Osteoblast (primary cell): ENCODE measurements around the gene EMP2. TPM values are rescaled to one million over a fixed set of nuclear protein-coding genes. Genes with fewer than 3 reads are reported as not detected.
A peak's percentile ranks its signal among the peaks of the same experiment; 100 is the strongest.

Source experiments
- DNase-seq: peaks from one replicate; pipeline ENCODE4 v3.0.0; 2011; ENCODE audit warnings: low spot score, mixed read lengths; ENCODE audit not compliant: insufficient read length; ENCODE audit errors: missing footprints
- H2AFZ ChIP-seq: 2 replicates; pipeline ENCODE4 v1.6.0; 2011; ENCODE audit warnings: mild to moderate bottlenecking, low read length
- H3K27ac ChIP-seq: 2 replicates; pipeline ENCODE4 v1.5.1; 2011; ENCODE audit warnings: mild to moderate bottlenecking, low read depth, low read length, moderate library complexity
- H3K27me3 ChIP-seq: 2 replicates; pipeline ENCODE4 v1.6.0; 2012; ENCODE audit warnings: mild to moderate bottlenecking, control low read depth, inconsistent platforms, low read length, moderate library complexity; ENCODE audit not compliant: insufficient read depth
- H3K36me3 ChIP-seq: 2 replicates; pipeline ENCODE4 v1.5.1; 2011; ENCODE audit warnings: mild to moderate bottlenecking, low read length, control low read depth, moderate library complexity; ENCODE audit not compliant: insufficient read depth
- H3K4me1 ChIP-seq: 2 replicates; pipeline ENCODE4 v1.5.1; 2011; ENCODE audit warnings: mild to moderate bottlenecking, low read length, control low read depth, moderate library complexity; ENCODE audit not compliant: insufficient read depth
- H3K4me2 ChIP-seq: 2 replicates; pipeline ENCODE4 v1.6.0; 2011; ENCODE audit warnings: mild to moderate bottlenecking, low read length; ENCODE audit not compliant: insufficient read depth
- H3K4me3 ChIP-seq: fragments of 200-600 bp; sonication (generic); 3 replicates; pipeline ENCODE4 v1.5.1; 2012; ENCODE audit warnings: mild to moderate bottlenecking, low read length, inconsistent platforms; ENCODE audit not compliant: insufficient read depth
- H3K79me2 ChIP-seq: 2 replicates; pipeline ENCODE4 v1.6.0; 2012; ENCODE audit warnings: mild to moderate bottlenecking, low read length, control low read depth, inconsistent platforms; ENCODE audit not compliant: insufficient read depth
- H3K9me3 ChIP-seq: 2 replicates; pipeline ENCODE4 v1.5.1; 2011; ENCODE audit warnings: low read depth, low read length, control low read depth
- H4K20me1 ChIP-seq: 2 replicates; pipeline ENCODE4 v1.6.0; 2012; ENCODE audit warnings: mild to moderate bottlenecking, low read length, control low read depth; ENCODE audit not compliant: insufficient read depth
- CTCF ChIP-seq: IDR thresholded peaks from 2 replicates; pipeline ENCODE4 v1.5.1; 2011; ENCODE audit warnings: mild to moderate bottlenecking, low read depth, low read length, moderate library complexity; ENCODE audit errors: extremely low read depth
- total RNA-seq: library from RNA; depleted of rRNA; stranded (reverse); fragments of >200 nt; gene quantifications from 2 replicates; pipeline ENCODE4 v1.2.3, GENCODE V29; 2012

Gene EMP2
- total RNA-seq, 1 donor, result 31.8 TPM

- Histone ChIP-seq H3K4me1 (peaks cover 55% of the 10 kb centered on the region), H3K27me3 (no peaks in the 10 kb centered on the region), H3K9me3 (no peaks in the 10 kb centered on the region), H3K79me2 (peaks cover 33% of the 10 kb centered on the region), H4K20me1 (peaks cover 6% of the 10 kb centered on the region), H3K4me2 (no peak overlapping the region), H3K4me3 (no peak overlapping the region), H3K36me3 (no peaks in the 10 kb centered on the region), H3K27ac (no peak overlapping the region), H2AFZ (peak overlapping the region; percentile 26)
- TF ChIP-seq CTCF, result no peak
- no peak for DNase-seq
These were observed 1.1 kb upstream of the EMP2 start for GRCh38 chr16:10581507-10581906.

GRCh38 chr16:10580883-10581247, 467 bp upstream of the EMP2 start:
- no peaks in the 10 kb centered on the region for H3K27me3 ChIP-seq
- H4K20me1 ChIP-seq, result peaks cover 6% of the 10 kb centered on the region
- peak overlapping the region; percentile 88 for H3K4me3 ChIP-seq
- H3K79me2 ChIP-seq, result peaks cover 38% of the 10 kb centered on the region
- H3K4me2 ChIP-seq, result peak overlapping the region; percentile 87
- TF ChIP-seq CTCF, result no peak
- peak overlapping the region; percentile 82 for H2AFZ ChIP-seq
- H3K36me3 ChIP-seq, result no peaks in the 10 kb centered on the region
- H3K27ac ChIP-seq, result peak overlapping the region; percentile 52
- peaks cover 58% of the 10 kb centered on the region for H3K4me1 ChIP-seq
- DNase-seq, result no peak
- H3K9me3 ChIP-seq, result no peaks in the 10 kb centered on the region

GRCh38 chr16:10579575-10579964, 828 bp downstream of the EMP2 start:
- peak overlapping the region; percentile 88 for H3K4me3 ChIP-seq
- H3K79me2 ChIP-seq, result peaks cover 46% of the 10 kb centered on the region
- H3K4me2 ChIP-seq, result peak overlapping the region; percentile 87
- H4K20me1 ChIP-seq, result peaks cover 6% of the 10 kb centered on the region
- no peaks in the 10 kb centered on the region for H3K27me3 ChIP-seq
- peak overlapping the region; percentile 82 for H2AFZ ChIP-seq
- H3K36me3 ChIP-seq, result no peaks in the 10 kb centered on the region
- TF ChIP-seq CTCF, result no peak
- H3K4me1 ChIP-seq, result peaks cover 46% of the 10 kb centered on the region
- no peak for DNase-seq
- H3K27ac ChIP-seq, result peak overlapping the region; percentile 43
- no peaks in the 10 kb centered on the region for H3K9me3 ChIP-seq

GRCh38 chr16:10578474-10579316, 1.7 kb downstream of the EMP2 start:
- H2AFZ ChIP-seq, result peak overlapping the region; percentile 41
- H3K27me3 ChIP-seq, result no peaks in the 10 kb centered on the region
- H3K4me2 ChIP-seq, result peak overlapping the region; percentile 87
- no peaks in the 10 kb centered on the region for H3K9me3 ChIP-seq
- peaks cover 6% of the 10 kb centered on the region for H4K20me1 ChIP-seq
- TF ChIP-seq CTCF, result no peak
- H3K27ac ChIP-seq, result peak overlapping the region; percentile 2
- no peak for DNase-seq
- H3K4me1 ChIP-seq, result peaks cover 42% of the 10 kb centered on the region
- no peaks in the 10 kb centered on the region for H3K36me3 ChIP-seq
- H3K4me3 ChIP-seq, result peak overlapping the region; percentile 88
- peaks cover 51% of the 10 kb centered on the region for H3K79me2 ChIP-seq
